ENCODE data around the gene PLD4.

The PLD4 gene

DNA sequence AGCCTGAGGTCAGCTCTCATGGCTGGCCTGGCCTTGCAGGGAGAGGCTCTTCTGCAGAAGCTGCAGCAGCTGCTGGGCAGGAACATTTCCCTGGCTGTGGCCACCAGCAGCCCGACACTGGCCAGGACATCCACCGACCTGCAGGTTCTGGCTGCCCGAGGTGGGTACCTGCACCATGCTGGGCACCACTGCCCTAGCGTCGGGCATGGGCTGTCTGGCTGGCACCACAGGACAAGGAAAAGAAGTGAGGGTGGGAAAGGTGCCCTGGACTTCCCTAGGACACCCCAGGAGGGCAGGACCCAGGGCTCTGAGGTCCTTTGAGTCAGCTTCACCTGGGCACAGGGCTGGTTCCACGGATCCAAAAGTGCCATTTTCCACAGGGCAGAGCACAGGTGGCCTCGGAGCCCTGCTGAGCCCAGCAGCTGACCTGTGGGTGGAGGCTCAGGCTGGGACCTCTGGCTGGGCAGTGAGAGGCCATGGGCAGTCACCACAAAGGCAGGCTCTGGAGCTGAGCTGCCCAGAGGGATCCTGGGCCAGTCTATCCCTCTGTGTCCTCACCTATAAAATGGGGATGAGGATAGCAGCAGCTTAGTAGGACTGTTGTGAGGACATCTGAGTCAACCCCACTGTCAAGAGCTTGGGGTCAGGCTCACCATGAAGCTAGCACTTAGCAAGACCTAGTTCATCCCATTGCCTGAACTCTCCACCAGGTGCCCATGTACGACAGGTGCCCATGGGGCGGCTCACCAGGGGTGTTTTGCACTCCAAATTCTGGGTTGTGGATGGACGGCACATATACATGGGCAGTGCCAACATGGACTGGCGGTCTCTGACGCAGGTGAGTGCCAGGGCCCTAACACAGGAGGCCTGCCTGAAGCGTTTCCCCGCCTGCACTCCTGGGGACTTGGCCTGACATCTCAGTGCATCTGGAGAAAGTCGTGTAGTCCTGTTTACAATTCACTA, 4.9 kb downstream of the PLD4 start:
- DNase-seq, result no peak

DNA sequence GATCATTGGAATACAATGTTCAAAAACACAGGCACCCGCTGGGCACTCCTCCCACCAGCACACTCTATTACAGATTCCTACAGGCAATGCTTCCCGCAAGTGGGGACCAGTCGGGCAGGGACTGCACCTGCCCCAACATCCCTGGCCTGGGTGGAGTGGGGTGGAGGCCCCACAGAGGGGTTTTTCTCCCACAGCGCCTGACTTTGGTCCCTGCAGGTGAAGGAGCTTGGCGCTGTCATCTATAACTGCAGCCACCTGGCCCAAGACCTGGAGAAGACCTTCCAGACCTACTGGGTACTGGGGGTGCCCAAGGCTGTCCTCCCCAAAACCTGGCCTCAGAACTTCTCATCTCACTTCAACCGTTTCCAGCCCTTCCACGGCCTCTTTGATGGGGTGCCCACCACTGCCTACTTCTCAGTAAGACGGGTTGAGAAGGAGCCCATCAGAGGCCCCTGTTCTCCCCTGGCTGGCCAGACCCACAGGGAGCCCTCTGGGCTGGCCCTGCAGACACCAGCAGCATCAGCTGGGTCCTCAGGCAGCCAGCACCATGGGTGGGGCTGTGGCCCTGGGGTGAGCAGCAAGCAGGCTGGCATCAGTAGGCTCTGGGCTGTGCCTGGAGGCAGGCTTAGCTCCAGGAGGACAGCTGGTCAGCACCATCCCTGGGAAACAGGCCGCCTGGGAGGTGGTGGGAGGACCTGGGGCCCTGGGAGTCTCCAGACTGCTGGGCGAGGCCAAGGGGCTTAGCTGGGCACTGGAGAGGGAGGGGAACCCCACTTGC, 6.0 kb downstream of the PLD4 start:
- DNase-seq, result no peak

DNA sequence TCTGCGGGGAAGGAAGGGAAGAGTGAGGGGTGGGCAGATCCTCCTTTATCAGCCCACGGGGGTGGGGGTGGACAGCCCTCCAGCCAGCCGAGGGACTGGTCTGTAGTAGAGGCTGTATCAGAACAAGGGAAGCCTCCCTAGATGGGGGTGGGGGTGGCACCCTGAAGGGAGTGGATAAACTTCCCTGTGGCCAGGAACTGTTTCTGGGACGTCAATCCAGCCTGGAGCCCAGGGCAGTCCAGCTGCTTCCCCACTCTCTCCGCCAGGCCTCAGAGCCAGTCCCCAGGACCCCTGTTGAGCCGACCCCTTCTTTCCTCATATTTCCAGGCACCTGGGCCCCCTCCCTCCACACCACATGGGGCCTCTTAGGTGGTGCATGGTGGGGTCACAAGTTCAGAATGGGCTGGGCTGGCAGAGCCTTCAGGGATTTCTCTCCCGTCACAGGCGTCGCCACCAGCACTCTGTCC, 6.7 kb downstream of the PLD4 start:
- no peak for DNase-seq

DNA sequence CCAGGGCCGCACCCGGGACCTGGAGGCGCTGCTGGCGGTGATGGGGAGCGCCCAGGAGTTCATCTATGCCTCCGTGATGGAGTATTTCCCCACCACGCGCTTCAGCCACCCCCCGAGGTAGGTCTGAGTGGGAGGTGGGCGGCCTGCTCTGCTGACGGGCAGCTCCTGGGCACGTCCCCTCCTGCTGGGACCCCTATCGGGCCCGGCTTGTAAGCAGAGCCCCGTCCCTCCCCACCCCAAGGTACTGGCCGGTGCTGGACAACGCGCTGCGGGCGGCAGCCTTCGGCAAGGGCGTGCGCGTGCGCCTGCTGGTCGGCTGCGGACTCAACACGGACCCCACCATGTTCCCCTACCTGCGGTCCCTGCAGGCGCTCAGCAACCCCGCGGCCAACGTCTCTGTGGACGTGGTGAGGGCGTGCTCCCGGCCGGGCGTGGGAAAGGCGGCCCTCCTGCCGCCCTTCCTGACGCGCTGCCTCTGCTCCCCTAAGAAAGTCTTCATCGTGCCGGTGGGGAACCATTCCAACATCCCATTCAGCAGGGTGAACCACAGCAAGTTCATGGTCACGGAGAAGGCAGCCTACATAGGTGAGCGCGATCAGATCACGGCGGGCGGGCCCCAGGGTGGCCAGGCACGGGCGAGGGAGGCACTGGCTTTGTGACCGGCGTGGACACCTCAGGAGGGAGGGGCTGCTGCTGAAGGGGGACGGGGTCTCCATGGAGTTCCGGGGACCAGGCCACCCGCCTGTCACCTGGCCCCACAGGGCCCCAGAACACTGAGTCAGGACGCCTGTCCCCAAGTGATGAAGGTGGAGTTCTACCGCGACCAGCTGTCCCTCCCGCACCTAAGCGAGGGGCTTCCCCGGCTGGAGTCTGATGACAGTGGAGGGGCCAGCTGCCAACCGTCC, 7.3 kb downstream of the PLD4 start:
- no peak for DNase-seq

DNA sequence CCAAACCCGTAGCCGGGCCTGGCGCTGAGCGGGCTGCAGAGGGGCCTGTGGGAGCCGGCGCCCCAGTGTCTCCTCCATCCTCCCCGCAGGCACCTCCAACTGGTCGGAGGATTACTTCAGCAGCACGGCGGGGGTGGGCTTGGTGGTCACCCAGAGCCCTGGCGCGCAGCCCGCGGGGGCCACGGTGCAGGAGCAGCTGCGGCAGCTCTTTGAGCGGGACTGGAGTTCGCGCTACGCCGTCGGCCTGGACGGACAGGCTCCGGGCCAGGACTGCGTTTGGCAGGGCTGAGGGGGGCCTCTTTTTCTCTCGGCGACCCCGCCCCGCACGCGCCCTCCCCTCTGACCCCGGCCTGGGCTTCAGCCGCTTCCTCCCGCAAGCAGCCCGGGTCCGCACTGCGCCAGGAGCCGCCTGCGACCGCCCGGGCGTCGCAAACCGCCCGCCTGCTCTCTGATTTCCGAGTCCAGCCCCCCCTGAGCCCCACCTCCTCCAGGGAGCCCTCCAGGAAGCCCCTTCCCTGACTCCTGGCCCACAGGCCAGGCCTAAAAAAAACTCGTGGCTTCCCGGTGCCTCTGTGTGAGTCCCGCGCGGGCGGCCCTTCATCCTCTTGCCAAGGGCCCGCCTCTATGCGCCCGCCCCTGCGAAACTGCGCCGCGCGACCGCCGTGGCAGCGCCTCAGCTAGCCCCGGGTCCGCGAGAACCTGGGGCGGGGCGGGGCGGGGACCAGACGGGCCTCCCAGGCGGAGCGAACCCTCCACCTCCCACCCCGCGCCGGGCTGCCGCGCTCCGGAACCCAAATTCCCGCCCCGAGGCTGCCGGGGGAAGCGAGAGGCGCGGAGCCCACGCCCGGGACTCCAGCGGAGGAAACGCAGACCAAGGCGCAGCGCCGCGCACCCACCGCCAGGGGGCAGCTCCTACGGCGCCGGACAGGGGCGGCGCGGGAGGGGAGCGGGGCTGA, 8.3 kb downstream of the PLD4 start:
- DNase-seq, result peak; percentile 70

DNA sequence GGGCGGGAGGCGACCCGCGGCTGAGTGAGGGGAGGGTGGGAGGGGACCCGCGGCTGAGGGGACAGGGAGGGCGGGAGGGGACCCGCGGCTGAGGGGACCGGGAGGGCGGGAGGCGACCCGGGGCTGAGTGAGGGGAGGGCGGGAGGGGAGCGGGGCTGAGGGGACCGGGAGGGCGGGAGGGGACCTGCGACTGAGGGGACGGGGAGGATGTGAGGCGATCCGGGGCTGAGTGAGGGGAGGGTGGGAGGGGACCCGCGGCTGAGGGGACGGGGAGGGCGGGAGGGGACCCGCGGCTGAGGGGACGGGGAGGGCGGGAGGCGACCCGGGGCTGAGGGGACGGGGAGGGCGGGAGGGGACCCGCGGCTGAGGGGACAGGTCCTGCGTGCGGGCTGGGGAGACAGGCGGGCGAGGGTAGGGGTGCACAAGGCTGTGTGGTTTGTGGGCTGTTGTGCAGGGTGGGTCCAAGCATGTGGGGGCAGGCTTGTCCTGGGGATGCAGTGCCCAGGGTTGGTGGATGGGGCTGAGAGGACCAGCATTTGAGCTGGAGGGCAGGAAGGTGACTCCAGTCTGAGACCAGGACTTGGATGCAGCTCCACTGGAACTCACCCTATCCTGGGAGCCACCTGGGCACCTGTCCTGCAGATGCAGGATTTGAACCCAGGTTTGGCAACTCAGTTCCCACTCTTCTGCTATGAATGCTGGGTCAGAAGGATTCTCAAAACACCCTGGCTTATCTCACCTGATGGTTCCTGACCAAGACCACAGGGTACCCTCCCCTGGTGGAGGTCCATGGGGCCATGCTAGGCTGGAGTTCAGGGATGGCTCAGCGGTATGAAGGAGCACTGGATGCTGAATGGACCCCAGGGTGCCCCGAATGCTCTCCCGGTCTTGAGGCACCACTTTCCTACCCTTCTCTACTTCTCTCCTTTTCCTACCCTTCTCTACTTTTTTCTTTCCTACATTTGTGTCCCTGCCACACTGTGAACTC, 9.4 kb downstream of the PLD4 start:
- DNase-seq, result no peak

DNA sequence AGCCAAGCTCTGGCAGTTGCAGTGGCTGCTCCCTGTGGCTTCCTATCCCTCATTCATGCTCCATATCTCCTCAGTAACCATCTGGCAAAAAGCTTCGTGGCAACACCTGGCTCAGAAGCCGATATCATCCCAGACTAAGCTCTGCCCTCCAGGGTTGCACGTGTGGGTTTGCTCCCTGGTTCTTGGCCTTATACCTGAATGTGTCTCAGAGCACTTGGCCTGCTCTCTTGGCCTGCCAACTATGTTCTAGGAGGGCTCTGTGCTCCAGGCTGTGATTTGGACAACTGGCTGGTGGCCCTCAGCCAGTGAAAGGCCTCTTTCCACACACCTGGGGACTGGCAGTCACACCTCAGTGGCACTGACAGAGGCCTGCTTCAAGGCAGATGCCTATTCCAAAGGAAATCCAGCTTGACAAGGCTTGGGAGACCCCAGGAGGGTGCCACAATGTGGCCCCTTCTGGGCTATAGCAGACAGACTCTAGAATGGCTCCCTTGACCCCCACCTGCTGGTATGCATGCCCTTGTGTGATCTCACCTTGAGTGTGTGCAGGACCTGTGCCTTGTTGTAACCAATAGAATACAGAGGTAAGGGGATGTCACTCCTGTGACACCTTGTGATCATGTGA, 10.5 kb downstream of the PLD4 start:
- DNase-seq, result no peak

DNA sequence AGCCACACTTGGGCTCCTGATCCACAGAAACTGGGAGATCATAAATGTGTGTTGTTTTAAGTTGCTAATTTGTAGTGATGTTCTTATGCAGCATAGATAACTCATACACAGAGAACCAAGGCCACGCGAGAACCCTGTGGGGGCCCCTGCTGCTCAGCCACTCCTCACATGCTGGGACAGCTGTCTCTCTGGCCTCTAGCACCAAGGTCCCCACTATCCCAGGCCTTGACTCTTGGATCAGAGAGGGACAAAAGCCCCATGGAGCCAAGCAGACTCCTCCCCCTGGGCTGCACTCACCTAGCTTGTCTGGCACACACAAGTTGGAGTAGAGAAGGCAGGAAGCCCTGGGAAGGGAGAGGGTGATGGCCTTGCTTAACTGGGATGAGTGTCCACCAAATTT, 11.3 kb downstream of the PLD4 start:
- DNase-seq, result no peak

DNA sequence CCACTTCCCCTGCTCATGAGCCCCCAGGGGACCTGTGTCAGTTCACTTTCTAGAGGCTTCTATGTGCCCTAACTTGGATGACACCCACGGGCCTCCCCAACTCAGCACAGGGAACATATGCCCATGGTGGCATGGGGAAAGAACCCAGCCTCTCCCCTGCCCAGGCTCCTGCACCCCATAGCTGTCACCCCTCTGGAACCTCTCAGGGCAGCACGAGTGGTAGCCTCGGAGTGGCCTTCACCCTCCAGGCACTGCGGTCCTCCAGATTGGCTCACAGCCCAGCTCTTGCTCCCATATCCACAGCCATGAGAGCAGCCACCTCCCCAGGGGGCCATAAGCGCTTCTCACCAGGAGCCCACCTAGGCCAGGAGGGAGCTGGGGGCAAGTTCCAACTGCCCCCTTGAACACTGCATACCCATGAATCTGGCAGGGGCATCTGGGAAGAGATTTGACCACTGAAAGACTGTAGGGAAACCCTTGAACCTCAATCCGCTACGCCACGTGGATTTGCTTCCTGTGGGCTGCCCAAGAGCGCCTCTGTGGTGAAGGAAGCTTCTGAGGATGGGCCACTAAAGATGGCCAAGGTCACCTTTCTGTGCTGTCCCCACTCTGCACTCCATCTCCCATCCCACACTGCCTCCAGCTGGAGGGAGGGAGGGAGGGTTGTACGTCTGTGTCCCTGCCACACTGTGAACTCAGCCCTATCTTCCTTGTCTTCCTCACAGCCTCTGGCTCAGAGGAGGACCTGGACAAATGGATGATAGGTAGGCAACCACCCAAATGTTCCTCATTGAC, 11.9 kb downstream of the PLD4 start:
- DNase-seq, result no peak

DNA sequence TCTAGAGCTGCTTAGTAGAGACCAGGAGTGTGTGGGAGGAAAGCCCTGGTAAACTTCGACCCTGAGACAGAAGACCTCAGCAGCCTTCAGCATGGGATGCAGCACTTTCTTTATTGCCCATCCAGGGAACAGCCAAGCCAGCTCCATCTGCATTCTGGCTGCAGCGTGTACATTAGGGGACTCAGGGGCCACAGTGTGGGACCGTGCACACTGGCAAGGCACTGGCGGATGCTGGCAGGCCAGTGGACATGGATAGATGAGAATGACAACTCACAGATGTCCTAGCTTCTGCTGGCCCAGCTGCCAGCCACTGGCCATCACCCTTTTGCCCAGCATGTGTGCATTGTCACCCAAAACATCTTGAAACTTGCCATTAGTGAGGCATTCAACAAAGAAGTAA, 12.5 kb downstream of the PLD4 start:
- no peak for DNase-seq

DNA sequence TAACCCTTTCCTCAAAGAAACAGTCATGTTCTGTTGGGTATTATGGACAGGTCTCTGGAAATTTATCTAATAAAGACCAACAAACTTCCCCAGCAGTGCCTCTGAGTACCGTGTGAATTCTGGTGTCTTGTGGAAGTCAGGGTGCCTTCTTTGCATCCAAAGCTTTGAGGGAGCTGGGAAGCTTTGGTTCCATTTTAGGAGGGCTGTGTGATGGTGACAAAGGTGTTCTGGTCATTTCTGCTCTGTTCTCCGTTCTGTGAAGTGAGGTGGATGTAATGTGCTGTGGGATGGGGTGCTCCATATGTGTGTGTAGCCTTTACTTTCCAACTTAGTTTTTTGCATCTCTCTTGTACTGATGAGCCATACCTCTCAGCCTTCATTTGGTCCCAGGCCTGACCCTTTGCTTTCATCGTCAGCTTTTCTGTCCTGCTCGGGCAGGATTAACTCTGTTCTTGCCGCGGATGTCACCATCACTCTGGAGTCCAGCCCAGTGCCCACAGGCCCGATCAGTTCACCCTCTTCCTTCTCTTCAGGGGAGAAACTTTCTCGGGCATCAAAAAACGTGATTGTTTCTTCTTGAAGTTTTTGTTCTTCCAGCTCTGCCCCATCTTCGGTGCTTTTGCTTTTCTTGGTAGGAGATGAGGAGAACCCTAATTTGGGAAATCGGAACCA, 13.2 kb downstream of the PLD4 start:
- no peak for DNase-seq

DNA sequence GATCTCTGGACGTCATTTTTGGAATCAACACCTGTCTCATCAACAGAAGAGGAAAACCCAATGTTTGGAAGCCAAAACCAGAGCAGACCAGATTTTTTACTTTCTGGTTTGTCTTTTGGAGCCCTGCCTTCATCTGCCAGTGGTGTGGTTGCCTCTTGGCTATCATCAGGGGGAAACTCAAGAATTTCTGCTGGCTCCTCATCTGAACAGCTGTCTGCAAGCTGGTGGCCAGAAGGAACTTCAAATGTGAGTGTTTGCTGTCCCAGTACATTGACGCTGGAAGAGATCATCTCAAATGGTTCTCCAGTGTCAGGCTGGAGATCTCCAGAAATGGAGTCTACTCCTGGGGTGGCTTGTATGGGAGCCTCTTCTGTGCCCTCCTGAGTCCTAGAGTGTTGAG, 13.8 kb downstream of the PLD4 start:
- no peak for DNase-seq

DNA sequence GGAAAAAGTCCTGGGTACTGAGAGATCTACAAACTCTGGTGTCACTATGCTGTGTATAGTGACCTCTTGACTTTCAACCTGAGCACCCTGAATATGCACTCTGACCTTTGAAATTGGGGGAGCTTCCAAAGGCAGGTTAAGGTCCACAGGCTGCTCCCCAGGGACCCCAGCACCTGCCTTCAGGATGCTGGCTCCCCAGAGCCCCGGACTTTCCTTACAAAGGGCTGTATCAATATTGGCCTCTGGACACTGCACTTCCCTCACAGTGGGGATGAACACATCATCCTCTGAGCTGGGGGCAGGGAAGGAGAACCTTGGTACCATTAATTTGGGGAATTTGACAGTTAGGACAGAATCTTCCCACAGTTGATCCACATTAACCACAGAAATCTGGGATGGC, 14.3 kb downstream of the PLD4 start:
- DNase-seq, result no peak

DNA sequence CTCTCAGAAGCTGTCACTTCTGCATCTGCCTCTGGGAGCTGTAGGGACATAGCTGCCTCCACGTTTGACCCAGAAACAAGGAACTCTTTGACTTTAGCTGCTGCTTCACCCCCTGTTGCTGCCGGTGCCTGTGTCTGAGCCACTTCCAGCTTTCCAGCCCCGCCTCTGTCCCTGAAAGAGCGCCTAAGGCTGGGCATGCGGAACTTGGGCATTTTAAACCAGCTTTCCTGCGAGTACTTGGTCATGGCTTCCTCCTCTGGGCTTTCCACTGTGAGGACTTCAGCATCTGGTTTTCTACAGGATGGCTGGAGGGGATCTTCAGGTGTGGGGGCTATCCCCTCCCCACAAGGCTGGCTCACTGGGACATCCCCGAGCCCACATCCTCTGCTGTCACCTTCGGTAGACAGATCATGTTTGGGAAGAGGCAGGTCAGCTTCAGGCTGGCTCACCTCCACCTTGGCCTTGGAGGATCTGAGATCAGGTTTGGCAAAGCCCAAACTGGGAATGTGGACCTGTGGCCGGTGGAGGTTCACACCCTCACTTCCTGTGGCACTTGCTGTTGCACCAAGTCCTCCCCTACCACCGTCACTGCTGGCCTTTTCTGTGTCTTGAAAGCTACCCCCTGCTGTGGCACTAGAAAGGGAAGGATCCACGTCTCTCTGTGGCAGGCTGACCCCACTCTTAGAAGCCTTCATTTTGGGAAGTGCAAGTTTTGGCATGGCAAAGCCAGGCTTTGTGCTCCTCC, 15.2 kb downstream of the PLD4 start:
- DNase-seq, result no peak

DNA sequence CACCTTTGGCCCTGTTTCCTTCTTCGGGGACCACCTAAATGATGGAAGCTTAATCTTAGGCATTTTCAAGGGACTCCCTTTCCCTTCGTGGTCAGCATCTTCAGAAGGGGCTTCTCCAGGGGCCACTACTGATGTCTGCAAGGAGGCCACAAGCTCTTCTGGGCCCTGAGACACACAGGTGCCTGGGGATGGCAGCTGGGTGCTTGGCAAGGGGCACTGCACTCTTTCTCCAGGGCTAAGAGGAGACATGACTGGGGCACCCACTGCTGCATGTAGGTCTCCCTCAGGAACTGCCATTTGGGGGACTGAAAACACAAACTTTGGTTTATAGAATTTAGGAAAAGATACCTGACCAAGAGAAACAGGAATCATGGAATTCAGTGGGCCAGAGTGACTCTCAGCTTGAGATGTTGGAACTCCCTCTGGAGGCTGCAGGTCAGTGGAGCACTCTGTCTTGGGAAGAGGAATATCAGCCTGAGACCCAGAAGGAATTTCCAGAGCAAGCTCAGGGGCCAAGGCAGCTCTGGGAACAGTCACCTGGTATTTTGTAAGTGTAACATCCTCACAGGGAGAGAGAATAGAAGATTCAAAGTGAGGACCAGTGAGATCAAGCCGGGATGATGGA, 16.0 kb downstream of the PLD4 start:
- DNase-seq, result no peak

DNA sequence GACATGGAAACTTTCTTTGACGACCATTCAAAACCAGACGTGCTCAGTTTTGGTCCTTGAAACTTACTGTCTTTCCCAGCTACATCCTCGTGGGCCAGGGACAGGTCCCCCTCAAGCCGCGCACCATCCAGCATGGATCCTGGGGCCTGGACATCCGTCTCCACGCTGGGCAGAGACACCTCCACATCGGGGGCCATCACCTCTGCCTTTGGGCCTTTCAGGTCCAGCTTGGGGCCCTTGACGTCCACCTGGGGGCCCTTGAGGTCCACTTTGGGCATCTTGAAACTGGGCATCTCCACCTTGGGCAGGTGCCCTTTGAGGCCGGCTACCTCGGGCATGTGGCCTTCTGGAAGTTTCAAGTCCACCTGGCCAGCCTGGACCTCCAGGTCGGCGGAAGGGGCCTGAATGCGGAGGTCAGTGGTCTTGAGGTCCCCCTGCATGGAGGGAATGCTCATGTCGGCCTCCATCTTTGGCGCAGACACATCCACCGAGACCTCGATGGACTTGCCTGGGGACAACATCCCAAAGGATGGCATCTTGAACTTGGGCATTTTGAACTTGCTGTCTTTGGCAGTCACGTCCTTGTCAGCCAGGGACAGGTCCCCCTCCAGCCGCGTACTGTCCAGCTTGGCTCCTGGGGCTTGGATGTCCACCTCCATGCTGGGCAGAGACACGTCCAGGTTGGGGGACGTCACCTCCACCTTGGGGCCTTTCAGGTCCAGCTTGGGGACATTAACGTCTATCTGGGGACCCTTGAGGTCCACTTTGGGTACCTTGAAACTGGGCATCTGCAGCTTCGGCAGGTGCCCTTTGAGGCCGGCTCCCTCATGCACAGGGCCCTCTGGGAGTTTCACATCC, 17.1 kb downstream of the PLD4 start:
- DNase-seq, result no peak

Measured in CD4-positive, alpha-beta T cell treated with Interleukin-4 for 4 hours (primary cell).